Osteocyte (in vitro differentiated cells): ENCODE data around the gene HPX. TPM values are rescaled to one million over a fixed set of nuclear protein-coding genes. Genes with fewer than 3 reads are reported as not detected.

Source experiments
- DNase-seq: peaks from one replicate; pipeline ENCODE4 v3.0.0; 2021; ENCODE audit warnings: mixed read lengths; ENCODE audit not compliant: unreplicated experiment; ENCODE audit errors: extremely low spot score
- H3K27ac Mint-ChIP-seq: one replicate; pipeline ENCODE4 v1.8.0; 2021; ENCODE audit warnings: mild to moderate bottlenecking, mixed read lengths; ENCODE audit not compliant: unreplicated experiment
- H3K27me3 Mint-ChIP-seq: one replicate; pipeline ENCODE4 v1.8.0; 2021; ENCODE audit warnings: mixed read lengths; ENCODE audit not compliant: unreplicated experiment
- H3K36me3 Mint-ChIP-seq: one replicate; pipeline ENCODE4 v1.8.0; 2021; ENCODE audit warnings: mixed read lengths; ENCODE audit not compliant: unreplicated experiment
- H3K4me1 Mint-ChIP-seq: one replicate; pipeline ENCODE4 v1.8.0; 2021; ENCODE audit warnings: mixed read lengths; ENCODE audit not compliant: unreplicated experiment
- H3K4me3 Mint-ChIP-seq: one replicate; pipeline ENCODE4 v1.8.0; 2021; ENCODE audit warnings: mild to moderate bottlenecking, moderate library complexity, mixed read lengths; ENCODE audit not compliant: unreplicated experiment
- H3K9me3 Mint-ChIP-seq: one replicate; pipeline ENCODE4 v1.8.0; 2021; ENCODE audit warnings: mixed read lengths; ENCODE audit not compliant: unreplicated experiment
- total RNA-seq: library from RNA; stranded (reverse); gene quantifications from 2 replicates; pipeline ENCODE4 v1.2.1, GENCODE V29; 2021
- TF ChIP-seq, protein P1 (sequence below): fragments of 200-600 bp; sonication (generic); IDR thresholded peaks from 2 replicates; pipeline ENCODE4 v1.5.0; 2021; ENCODE audit warnings: antibody characterized with exemption, mild to moderate bottlenecking, moderate library complexity

HPX gene
- total RNA-seq, 1 donor from 2014 or later, result 1.9 TPM

- DNase-seq, result no peak
- TF ChIP-seq, protein P1, sequence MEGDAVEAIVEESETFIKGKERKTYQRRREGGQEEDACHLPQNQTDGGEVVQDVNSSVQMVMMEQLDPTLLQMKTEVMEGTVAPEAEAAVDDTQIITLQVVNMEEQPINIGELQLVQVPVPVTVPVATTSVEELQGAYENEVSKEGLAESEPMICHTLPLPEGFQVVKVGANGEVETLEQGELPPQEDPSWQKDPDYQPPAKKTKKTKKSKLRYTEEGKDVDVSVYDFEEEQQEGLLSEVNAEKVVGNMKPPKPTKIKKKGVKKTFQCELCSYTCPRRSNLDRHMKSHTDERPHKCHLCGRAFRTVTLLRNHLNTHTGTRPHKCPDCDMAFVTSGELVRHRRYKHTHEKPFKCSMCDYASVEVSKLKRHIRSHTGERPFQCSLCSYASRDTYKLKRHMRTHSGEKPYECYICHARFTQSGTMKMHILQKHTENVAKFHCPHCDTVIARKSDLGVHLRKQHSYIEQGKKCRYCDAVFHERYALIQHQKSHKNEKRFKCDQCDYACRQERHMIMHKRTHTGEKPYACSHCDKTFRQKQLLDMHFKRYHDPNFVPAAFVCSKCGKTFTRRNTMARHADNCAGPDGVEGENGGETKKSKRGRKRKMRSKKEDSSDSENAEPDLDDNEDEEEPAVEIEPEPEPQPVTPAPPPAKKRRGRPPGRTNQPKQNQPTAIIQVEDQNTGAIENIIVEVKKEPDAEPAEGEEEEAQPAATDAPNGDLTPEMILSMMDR, result no peak
- H3K36me3 Mint-ChIP-seq, result peaks cover 4% of the 10 kb centered on the region
- peak overlapping the region; percentile 8 for H3K4me3 Mint-ChIP-seq
- no peaks in the 10 kb centered on the region for H3K9me3 Mint-ChIP-seq
- peaks cover 46% of the 10 kb centered on the region for H3K4me1 Mint-ChIP-seq
- H3K27ac Mint-ChIP-seq, result peak overlapping the region; percentile 66
- H3K27me3 Mint-ChIP-seq, result no peaks in the 10 kb centered on the region
These were observed 52.8 kb downstream of the HPX start for GRCh38 chr11:6387811-6388599.

DNA sequence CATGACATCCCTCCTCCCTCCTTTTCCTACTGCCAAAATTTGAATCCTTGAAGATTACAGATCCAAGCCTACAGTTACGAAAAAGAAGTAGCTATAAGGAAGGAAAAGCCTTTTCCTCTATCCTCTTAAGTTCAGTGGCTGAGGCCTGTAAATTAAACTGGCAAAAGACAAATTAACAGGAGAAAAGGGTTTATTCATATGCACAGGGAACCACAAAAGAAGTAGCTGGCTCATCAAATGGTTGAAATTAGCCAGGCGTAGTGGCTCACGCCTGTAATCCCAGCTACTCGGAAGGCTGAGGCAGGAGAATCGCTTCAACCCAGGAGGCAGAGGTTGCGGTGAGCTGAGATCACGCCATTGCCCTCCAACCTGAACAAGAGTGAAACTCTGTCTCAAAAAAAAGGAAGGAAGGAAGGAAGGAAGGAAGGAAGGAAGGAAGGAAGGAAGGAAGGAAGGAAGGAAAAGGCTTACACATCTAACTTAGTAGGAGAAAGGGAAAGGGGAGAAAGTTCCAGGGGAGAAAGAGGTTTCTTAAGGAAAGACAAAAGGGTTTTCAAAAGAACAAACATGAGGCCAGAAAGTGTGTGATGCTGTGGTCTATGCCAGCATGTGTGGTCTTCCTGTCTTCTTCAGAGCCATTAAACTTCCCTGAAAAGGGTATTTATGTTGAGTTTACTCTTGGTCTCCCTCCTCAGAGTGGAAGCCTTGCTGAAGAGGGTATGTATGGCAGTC, 55.6 kb downstream of the HPX start:
- H3K27me3 Mint-ChIP-seq, result no peaks in the 10 kb centered on the region
- TF ChIP-seq, protein P1, result no peak
- H3K27ac Mint-ChIP-seq, result no peak overlapping the region
- DNase-seq, result no peak
- H3K4me1 Mint-ChIP-seq, result peaks cover 26% of the 10 kb centered on the region
- H3K9me3 Mint-ChIP-seq, result no peaks in the 10 kb centered on the region
- H3K36me3 Mint-ChIP-seq, result no peaks in the 10 kb centered on the region
- H3K4me3 Mint-ChIP-seq, result no peak overlapping the region

Other genes with a start within 250 kb of the HPX start
- not detected in 2 replicates for gene OR52W1, start 241.8 kb downstream of the HPX start, total RNA-seq
- not detected in 2 replicates for gene C11orf42, start 235.4 kb downstream of the HPX start, total RNA-seq
- 23.3 and 25.6 TPM in 2 replicates for gene FHIP1B, start 206.4 kb downstream of the HPX start, total RNA-seq
- gene CNGA4, start 201.9 kb downstream of the HPX start, total RNA-seq, result not detected in 2 replicates
- gene CCKBR, start 181.1 kb downstream of the HPX start, total RNA-seq, result not detected in 2 replicates
- gene CAVIN3, start 120.5 kb downstream of the HPX start, total RNA-seq, result 30.7 and 32.0 TPM in 2 replicates
- gene SMPD1, start 50.5 kb downstream of the HPX start, total RNA-seq, result 93.0 and 106 TPM in 2 replicates
- gene APBB1, start 21.9 kb downstream of the HPX start, total RNA-seq, result 52.5 and 57.7 TPM in 2 replicates
- 30.7 and 32.5 TPM in 2 replicates for gene TRIM3, start 33.0 kb upstream of the HPX start, total RNA-seq
- 58.0 and 64.6 TPM in 2 replicates for gene ARFIP2, start 40.3 kb upstream of the HPX start, total RNA-seq
- 25.1 and 27.0 TPM in 2 replicates for gene TIMM10B, start 40.5 kb upstream of the HPX start, total RNA-seq
- 6.6 and 8.7 TPM in 2 replicates for gene DNHD1, start 56.3 kb upstream of the HPX start, total RNA-seq
- 15.3 and 17.8 TPM in 2 replicates for gene RRP8, start 162.6 kb upstream of the HPX start, total RNA-seq
- gene ILK, start 162.8 kb upstream of the HPX start, total RNA-seq, result 192 and 209 TPM in 2 replicates
- 93.4 and 100 TPM in 2 replicates for gene TAF10, start 171.2 kb upstream of the HPX start, total RNA-seq
- gene TPP1, start 178.4 kb upstream of the HPX start, total RNA-seq, result 157 and 171 TPM in 2 replicates
- 63.0 and 63.3 TPM in 2 replicates for gene DCHS1, start 214.8 kb upstream of the HPX start, total RNA-seq
- 47.8 and 49.8 TPM in 2 replicates for gene MRPL17, start 242.4 kb upstream of the HPX start, total RNA-seq